ENCODE measurements around the gene SFI1.
A peak's percentile ranks its signal among the peaks of the same experiment; 100 is the strongest.

The SFI1 gene

GRCh38 chr22:31595271-31595670 is 98.9 kb downstream of the SFI1 start:
- DNase-seq (ENCODE audit: low spot score), result no peak

- peak; percentile 44 for DNase-seq (ENCODE audit: low spot score)
Measured at GRCh38 chr22:31602259-31602952, 106.1 kb downstream of the SFI1 start.

- DNase-seq (ENCODE audit: low spot score), result no peak
Measured at GRCh38 chr22:31603081-31603525, 106.8 kb downstream of the SFI1 start.

GRCh38 chr22:31603574-31603973 is 107.2 kb downstream of the SFI1 start:
- DNase-seq (ENCODE audit: low spot score), result no peak

- DNase-seq (ENCODE audit: low spot score), result no peak
Measured at GRCh38 chr22:31604137-31604705, 107.9 kb downstream of the SFI1 start.

- no peak for DNase-seq (ENCODE audit: low spot score)
Measured at GRCh38 chr22:31604746-31605705, 108.7 kb downstream of the SFI1 start.

- DNase-seq (ENCODE audit: low spot score), result no peak
Measured at GRCh38 chr22:31605851-31606585, 109.7 kb downstream of the SFI1 start.

- DNase-seq (ENCODE audit: low spot score), result no peak
Measured at GRCh38 chr22:31607696-31608095, 111.4 kb downstream of the SFI1 start.

- DNase-seq (ENCODE audit: low spot score), result no peak
Measured at GRCh38 chr22:31609716-31610115, 113.4 kb downstream of the SFI1 start.

GRCh38 chr22:31610611-31611010 is 114.3 kb downstream of the SFI1 start:
- DNase-seq (ENCODE audit: low spot score), result no peak

GRCh38 chr22:31611061-31611760 is 114.9 kb downstream of the SFI1 start:
- DNase-seq (ENCODE audit: low spot score), result no peak

- no peak for DNase-seq (ENCODE audit: low spot score)
Measured at GRCh38 chr22:31612891-31613285, 116.6 kb downstream of the SFI1 start.

GRCh38 chr22:31613286-31613903 is 117.1 kb downstream of the SFI1 start:
- no peak for DNase-seq (ENCODE audit: low spot score)

GRCh38 chr22:31613904-31614296 is 117.6 kb downstream of the SFI1 start:
- no peak for DNase-seq (ENCODE audit: low spot score)

GRCh38 chr22:31614781-31615490 is 118.6 kb downstream of the SFI1 start:
- DNase-seq (ENCODE audit: low spot score), result no peak

- no peak for DNase-seq (ENCODE audit: low spot score)
Measured at GRCh38 chr22:31615491-31615860, 119.1 kb downstream of the SFI1 start.

- DNase-seq (ENCODE audit: low spot score), result no peak
Measured at GRCh38 chr22:31615940-31616314, 119.6 kb downstream of the SFI1 start.

GRCh38 chr22:31616315-31616980 is 120.1 kb downstream of the SFI1 start:
- no peak for DNase-seq (ENCODE audit: low spot score)

GRCh38 chr22:31618057-31618456 is 121.7 kb downstream of the SFI1 start:
- no peak for DNase-seq (ENCODE audit: low spot score)

Measured in COLO829 (cell line).